ENCODE results near the gene ADAM12.

The ADAM12 gene

DNA sequence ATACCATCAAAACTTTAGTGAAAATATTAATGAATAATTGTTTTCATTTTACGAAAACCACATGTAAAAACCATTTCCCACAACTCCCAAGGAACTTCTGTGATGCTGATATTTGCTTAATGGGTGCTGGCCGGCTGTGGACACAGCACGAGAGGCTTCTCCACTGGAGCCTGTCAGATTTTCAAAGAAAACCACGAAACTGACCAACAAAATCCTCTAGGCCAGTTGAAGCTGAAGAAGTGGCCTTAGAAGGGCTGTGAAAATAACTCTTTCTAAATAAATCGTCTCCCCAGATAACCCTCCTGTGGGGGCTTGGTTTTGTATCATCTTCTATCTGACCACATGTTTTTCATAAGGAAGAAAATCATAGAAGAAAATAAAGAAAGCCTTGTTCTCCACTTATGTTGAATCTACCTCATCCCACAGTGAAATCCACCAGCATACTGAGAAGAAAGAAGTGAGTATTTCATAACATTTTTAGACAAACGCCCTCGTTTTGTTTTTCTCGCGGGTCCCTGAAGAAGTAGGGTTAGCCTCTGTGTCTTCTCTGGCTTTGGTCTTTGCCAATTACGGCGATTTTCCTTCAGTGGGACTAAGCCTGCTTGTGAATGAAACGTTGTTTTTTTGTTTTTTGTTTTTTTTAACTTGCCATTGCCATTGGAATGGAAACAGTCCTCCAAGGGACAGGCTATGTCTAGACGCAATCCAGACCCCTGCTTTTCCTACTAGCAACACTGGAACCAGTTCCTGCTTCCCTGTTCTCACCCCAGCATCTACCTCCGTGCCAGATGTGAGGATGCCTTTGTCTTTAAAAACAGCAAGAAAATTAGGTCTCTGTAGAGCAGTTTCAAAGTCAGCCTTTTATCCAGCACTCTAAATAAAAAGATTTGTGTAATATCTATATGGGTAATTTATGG lies 123.9 kb downstream of the ADAM12 start:
- WGBS, 2 experiments: 86 to 90% methylated on average over 12 to 13 of the region's 14 CpGs

DNA sequence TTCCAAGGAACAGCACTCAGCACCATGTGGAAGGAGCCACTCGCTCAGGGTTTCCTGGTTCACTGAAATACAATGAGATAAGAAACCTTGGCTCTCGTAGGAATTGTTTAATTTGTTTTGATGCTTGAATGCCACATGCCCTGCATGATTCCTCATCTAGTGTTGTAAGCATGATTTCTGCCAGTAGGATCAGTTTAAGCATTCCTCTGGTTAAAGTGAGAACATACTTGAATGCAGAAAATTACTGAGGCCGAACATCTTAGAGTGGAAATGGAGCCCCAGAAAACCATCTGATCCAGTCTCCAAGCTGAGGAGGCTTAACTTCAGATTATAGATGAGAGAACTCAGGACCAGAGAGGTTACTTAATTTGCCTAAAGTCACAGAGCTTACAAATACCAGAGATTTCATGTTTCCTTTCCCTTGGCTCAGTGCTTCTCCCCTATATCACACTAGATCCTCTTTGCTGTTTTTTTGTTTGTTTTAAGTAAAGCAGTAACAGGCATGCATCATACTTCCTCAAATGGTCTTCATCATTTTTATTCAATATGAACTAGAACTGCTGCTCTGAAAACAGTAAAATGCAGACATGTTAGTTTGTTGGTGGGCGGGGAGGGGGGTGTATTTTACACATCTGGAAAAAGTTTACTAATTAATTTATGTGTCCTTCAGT lies 125.1 kb downstream of the ADAM12 start:
- H3K4me1 ChIP-seq (ENCODE audit: control insufficient read depth, insufficient read depth, low read length): no peaks in the 10 kb centered on the region
- H3K27me3 ChIP-seq (ENCODE audit: control insufficient read depth, insufficient read depth, low read length, poor library complexity, severe bottlenecking): no peaks in the 10 kb centered on the region
- no peaks in the 10 kb centered on the region for H3K36me3 ChIP-seq (ENCODE audit: control insufficient read depth, insufficient read depth, low read length)
- no peak overlapping the region for H3K27ac ChIP-seq (ENCODE audit: insufficient read depth, low read depth, low read length, poor library complexity, severe bottlenecking)
- WGBS, 2 experiments: 90 to 93% methylated on average over 3 of the region's 4 CpGs
- H3K9me3 ChIP-seq (ENCODE audit: control insufficient read depth, low read length): no peaks in the 10 kb centered on the region
- H3K4me3 ChIP-seq (ENCODE audit: insufficient read depth, low read depth, low read length): no peak overlapping the region

More for the DNA sequence above, 123.9 kb downstream of the ADAM12 start:
- H3K27me3 ChIP-seq (ENCODE audit: control insufficient read depth, insufficient read depth, low read length, poor library complexity, severe bottlenecking): no peaks in the 10 kb centered on the region
- no peaks in the 10 kb centered on the region for H3K4me1 ChIP-seq (ENCODE audit: control insufficient read depth, insufficient read depth, low read length)
- no peaks in the 10 kb centered on the region for H3K9me3 ChIP-seq (ENCODE audit: control insufficient read depth, low read length)
- H3K4me3 ChIP-seq (ENCODE audit: insufficient read depth, low read depth, low read length): no peak overlapping the region
- H3K27ac ChIP-seq (ENCODE audit: insufficient read depth, low read depth, low read length, poor library complexity, severe bottlenecking): no peak overlapping the region
- H3K36me3 ChIP-seq (ENCODE audit: control insufficient read depth, insufficient read depth, low read length): no peaks in the 10 kb centered on the region

GRCh38 chr10:126262233-126262838 lies 125.9 kb downstream of the ADAM12 start:
- Histone ChIP-seq H3K27me3 (ENCODE audit: control insufficient read depth, insufficient read depth, low read length, poor library complexity, severe bottlenecking) (no peaks in the 10 kb centered on the region), H3K9me3 (ENCODE audit: control insufficient read depth, low read length) (no peaks in the 10 kb centered on the region), H3K27ac (ENCODE audit: insufficient read depth, low read depth, low read length, poor library complexity, severe bottlenecking) (no peak overlapping the region), H3K36me3 (ENCODE audit: control insufficient read depth, insufficient read depth, low read length) (no peaks in the 10 kb centered on the region), H3K4me3 (ENCODE audit: insufficient read depth, low read depth, low read length) (no peak overlapping the region), H3K4me1 (ENCODE audit: control insufficient read depth, insufficient read depth, low read length) (no peaks in the 10 kb centered on the region)
- 81 to 89% methylated on average over 1 of the region's 1 CpG for WGBS, 2 experiments

GRCh38 chr10:126259760-126260479 lies 128.4 kb downstream of the ADAM12 start:
- 91 to 96% methylated on average over 7 of the region's 7 CpGs for WGBS, 2 experiments
- H3K27me3 ChIP-seq (ENCODE audit: control insufficient read depth, insufficient read depth, low read length, poor library complexity, severe bottlenecking): no peaks in the 10 kb centered on the region
- no peaks in the 10 kb centered on the region for H3K36me3 ChIP-seq (ENCODE audit: control insufficient read depth, insufficient read depth, low read length)
- no peaks in the 10 kb centered on the region for H3K9me3 ChIP-seq (ENCODE audit: control insufficient read depth, low read length)
- H3K4me1 ChIP-seq (ENCODE audit: control insufficient read depth, insufficient read depth, low read length): no peaks in the 10 kb centered on the region
- no peak overlapping the region for H3K4me3 ChIP-seq (ENCODE audit: insufficient read depth, low read depth, low read length)
- no peak overlapping the region for H3K27ac ChIP-seq (ENCODE audit: insufficient read depth, low read depth, low read length, poor library complexity, severe bottlenecking)

GRCh38 chr10:126256864-126257263 lies 131.4 kb downstream of the ADAM12 start:
- no peaks in the 10 kb centered on the region for H3K9me3 ChIP-seq (ENCODE audit: control insufficient read depth, low read length)
- H3K27ac ChIP-seq (ENCODE audit: insufficient read depth, low read depth, low read length, poor library complexity, severe bottlenecking): no peak overlapping the region
- H3K27me3 ChIP-seq (ENCODE audit: control insufficient read depth, insufficient read depth, low read length, poor library complexity, severe bottlenecking): no peaks in the 10 kb centered on the region
- H3K4me3 ChIP-seq (ENCODE audit: insufficient read depth, low read depth, low read length): no peak overlapping the region
- H3K4me1 ChIP-seq (ENCODE audit: control insufficient read depth, insufficient read depth, low read length): no peaks in the 10 kb centered on the region
- WGBS, 2 experiments: 88 to 89% methylated on average over 1 of the region's 1 CpG
- no peaks in the 10 kb centered on the region for H3K36me3 ChIP-seq (ENCODE audit: control insufficient read depth, insufficient read depth, low read length)

GRCh38 chr10:126255313-126255712 lies 133.0 kb downstream of the ADAM12 start:
- Histone ChIP-seq H3K9me3 (ENCODE audit: control insufficient read depth, low read length) (no peaks in the 10 kb centered on the region), H3K36me3 (ENCODE audit: control insufficient read depth, insufficient read depth, low read length) (no peaks in the 10 kb centered on the region), H3K27me3 (ENCODE audit: control insufficient read depth, insufficient read depth, low read length, poor library complexity, severe bottlenecking) (no peaks in the 10 kb centered on the region), H3K27ac (ENCODE audit: insufficient read depth, low read depth, low read length, poor library complexity, severe bottlenecking) (no peak overlapping the region), H3K4me1 (ENCODE audit: control insufficient read depth, insufficient read depth, low read length) (no peaks in the 10 kb centered on the region), H3K4me3 (ENCODE audit: insufficient read depth, low read depth, low read length) (no peak overlapping the region)
- 91 to 96% methylated on average over 8 of the region's 8 CpGs for WGBS, 2 experiments

DNA sequence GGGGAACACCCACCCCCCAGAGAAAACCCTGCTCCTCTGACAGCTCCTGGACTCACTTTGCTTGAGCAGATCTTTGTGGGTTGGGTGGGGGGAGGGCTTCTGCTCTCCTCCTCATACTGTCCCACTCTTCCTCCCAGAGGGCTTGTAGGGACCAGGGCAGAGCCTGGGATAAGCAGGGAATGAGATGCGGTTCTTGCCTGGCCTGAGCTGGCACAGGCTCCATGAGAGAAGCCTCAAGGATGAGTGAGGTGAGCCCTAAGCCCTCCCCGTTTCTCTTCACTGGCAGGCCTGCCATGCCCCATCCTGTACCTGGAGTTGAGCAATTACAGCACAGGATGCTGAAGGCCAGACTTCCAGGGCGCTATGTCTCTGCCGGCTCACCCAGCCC lies 134.7 kb downstream of the ADAM12 start:
- WGBS, 2 experiments: 95% methylated on average over 4 of the region's 4 CpGs
- no peaks in the 10 kb centered on the region for H3K36me3 ChIP-seq (ENCODE audit: control insufficient read depth, insufficient read depth, low read length)
- H3K27me3 ChIP-seq (ENCODE audit: control insufficient read depth, insufficient read depth, low read length, poor library complexity, severe bottlenecking): no peaks in the 10 kb centered on the region
- H3K27ac ChIP-seq (ENCODE audit: insufficient read depth, low read depth, low read length, poor library complexity, severe bottlenecking): no peak overlapping the region
- no peak overlapping the region for H3K4me3 ChIP-seq (ENCODE audit: insufficient read depth, low read depth, low read length)
- H3K4me1 ChIP-seq (ENCODE audit: control insufficient read depth, insufficient read depth, low read length): no peaks in the 10 kb centered on the region
- no peaks in the 10 kb centered on the region for H3K9me3 ChIP-seq (ENCODE audit: control insufficient read depth, low read length)

- 92 to 94% methylated on average over 9 of the region's 9 CpGs for WGBS, 2 experiments
- Histone ChIP-seq H3K27ac (ENCODE audit: insufficient read depth, low read depth, low read length, poor library complexity, severe bottlenecking) (no peak overlapping the region), H3K27me3 (ENCODE audit: control insufficient read depth, insufficient read depth, low read length, poor library complexity, severe bottlenecking) (no peaks in the 10 kb centered on the region), H3K4me3 (ENCODE audit: insufficient read depth, low read depth, low read length) (no peak overlapping the region), H3K9me3 (ENCODE audit: control insufficient read depth, low read length) (no peaks in the 10 kb centered on the region), H3K4me1 (ENCODE audit: control insufficient read depth, insufficient read depth, low read length) (no peaks in the 10 kb centered on the region), H3K36me3 (ENCODE audit: control insufficient read depth, insufficient read depth, low read length) (no peaks in the 10 kb centered on the region)
Observed at GRCh38 chr10:126252884-126253610, 135.2 kb downstream of the ADAM12 start.

- no peak overlapping the region for H3K4me3 ChIP-seq (ENCODE audit: insufficient read depth, low read depth, low read length)
- WGBS, 2 experiments: 88 to 97% methylated on average over 1 of the region's 1 CpG
- no peaks in the 10 kb centered on the region for H3K36me3 ChIP-seq (ENCODE audit: control insufficient read depth, insufficient read depth, low read length)
- H3K27me3 ChIP-seq (ENCODE audit: control insufficient read depth, insufficient read depth, low read length, poor library complexity, severe bottlenecking): no peaks in the 10 kb centered on the region
- no peak overlapping the region for H3K27ac ChIP-seq (ENCODE audit: insufficient read depth, low read depth, low read length, poor library complexity, severe bottlenecking)
- H3K4me1 ChIP-seq (ENCODE audit: control insufficient read depth, insufficient read depth, low read length): no peaks in the 10 kb centered on the region
- H3K9me3 ChIP-seq (ENCODE audit: control insufficient read depth, low read length): no peaks in the 10 kb centered on the region
Observed at GRCh38 chr10:126251778-126252407, 136.4 kb downstream of the ADAM12 start.

Data from ectodermal cell (in vitro differentiated cells).